ENCODE results near the gene CADM2. TPM values are rescaled to one million over a fixed set of nuclear protein-coding genes. Genes with fewer than 3 reads are reported as not detected.

The CADM2 gene
- total RNA-seq, 1 experiment from 2014 or later = 0.64 TPM

GRCh38 chr3:85524104-85524503, 565.3 kb downstream of the CADM2 start:
- no peaks in the 10 kb centered on the region for H3K4me1 ChIP-seq (ENCODE audit: control insufficient read depth, insufficient read depth, low read length)
- H3K36me3 ChIP-seq (ENCODE audit: control insufficient read depth, insufficient read depth, low read length) = no peaks in the 10 kb centered on the region
- CTCF ChIA-PET = no interaction called here
- DNase-seq (ENCODE audit: low read depth, low spot score) (no peak), ATAC-seq (no peak)
- no TSS peak for BruUV-seq (replicated peaks)
- no peak for TF ChIP-seq REST (IDR thresholded peaks at IDR 0.05; ENCODE audit: insufficient read depth in 1 of 2, low read depth in 2 of 2, low read length in 1 of 2)
- no peak for TF ChIP-seq SIN3A (IDR thresholded peaks at IDR 0.05; ENCODE audit: borderline replicate concordance, insufficient read depth, low read depth, low read length)
- TF ChIP-seq POLR2AphosphoS5 (IDR thresholded peaks at IDR 0.05; ENCODE audit: low read depth, low read length) = no peak
- POLR2A ChIA-PET = no interaction called here
- in situ Hi-C loops (cut with HindIII; ENCODE audit: low pct_unique_long_range_greater_than_20kb, low sequenced_read_pairs) (no loop called here), intact Hi-C loops (cut with micrococcal nuclease; ENCODE audit: unreplicated experiment) (no loop called here)
- no peaks in the 10 kb centered on the region for H3K27me3 ChIP-seq (ENCODE audit: control insufficient read depth, insufficient read depth, low read length)
- H3K9me3 ChIP-seq (ENCODE audit: control insufficient read depth, insufficient read depth, low read depth, low read length) = no peaks in the 10 kb centered on the region
- H3K4me3 ChIP-seq (ENCODE audit: low read depth in 2 of 2, low read length in 2 of 2) = no peak overlapping the region
- no peak overlapping the region for H3K27ac ChIP-seq (ENCODE audit: low read length)

GRCh38 chr3:85525264-85525663, 566.5 kb downstream of the CADM2 start:
- Histone ChIP-seq H3K36me3 (ENCODE audit: control insufficient read depth, insufficient read depth, low read length) (no peaks in the 10 kb centered on the region), H3K27me3 (ENCODE audit: control insufficient read depth, insufficient read depth, low read length) (no peaks in the 10 kb centered on the region), H3K27ac (ENCODE audit: low read length) (no peak overlapping the region), H3K4me3 (ENCODE audit: low read depth in 2 of 2, low read length in 2 of 2) (no peak overlapping the region), H3K9me3 (ENCODE audit: control insufficient read depth, insufficient read depth, low read depth, low read length) (no peaks in the 10 kb centered on the region), H3K4me1 (ENCODE audit: control insufficient read depth, insufficient read depth, low read length) (no peaks in the 10 kb centered on the region)
- no TSS peak for BruUV-seq (replicated peaks)
- CTCF ChIA-PET = no interaction called here
- intact Hi-C loops (cut with micrococcal nuclease; ENCODE audit: unreplicated experiment) = no loop called here
- ATAC-seq (no peak), DNase-seq (ENCODE audit: low read depth, low spot score) (no peak)
- in situ Hi-C loops (cut with HindIII; ENCODE audit: low pct_unique_long_range_greater_than_20kb, low sequenced_read_pairs) = no loop called here
- TF ChIP-seq TCF7L2 (IDR thresholded peaks at IDR 0.05; ENCODE audit: low read depth, low read length) = no peak
- TF ChIP-seq SIN3A (IDR thresholded peaks at IDR 0.05; ENCODE audit: borderline replicate concordance, insufficient read depth, low read depth, low read length) = no peak
- no peak for TF ChIP-seq POLR2AphosphoS5 (IDR thresholded peaks at IDR 0.05; ENCODE audit: low read depth, low read length)
- TF ChIP-seq CTCF (IDR thresholded peaks at IDR 0.05) = no peak
- no peak for TF ChIP-seq REST (IDR thresholded peaks at IDR 0.05; ENCODE audit: insufficient read depth in 1 of 2, low read depth in 2 of 2, low read length in 1 of 2)
- POLR2A ChIA-PET = no interaction called here
